Smooth muscle cell (in vitro differentiated cells): Measurements from ENCODE around the gene STAU1. TPM values are rescaled to one million over a fixed set of nuclear protein-coding genes. Genes with fewer than 3 reads are reported as not detected.
"Not testable (repeated sequence)": the region's sequence is repeated elsewhere in the genome, so short reads cannot be mapped to it uniquely, and the experiment has no call there.

Experiments
- DNase-seq: peaks from one replicate; lab custom pipeline; 2025; ENCODE audit not compliant: unreplicated experiment; lab: John Stamatoyannopoulos, UW
- H2AFZ ChIP-seq: fragments of 200-600 bp; sonication (generic); 2 replicates; pipeline ENCODE4 v1.6.0; 2016; ENCODE audit warnings: antibody characterized with exemption, low read depth, mild to moderate bottlenecking
- H3F3A ChIP-seq: fragments of 200-600 bp; sonication (generic); 2 replicates; pipeline ENCODE4 v1.6.0; 2017; ENCODE audit warnings: antibody characterized with exemption, low read depth
- H3K27ac ChIP-seq: fragments of 200-600 bp; sonication (generic); 2 replicates; pipeline ENCODE4 v1.5.1; 2016; ENCODE audit warnings: low read depth, mild to moderate bottlenecking
- H3K27me3 ChIP-seq: fragments of 200-600 bp; sonication (generic); 2 replicates; pipeline ENCODE4 v1.6.1; 2016; ENCODE audit warnings: low read depth, mild to moderate bottlenecking
- H3K36me3 ChIP-seq: fragments of 200-600 bp; sonication (generic); 2 replicates; pipeline ENCODE4 v1.5.1; 2016; ENCODE audit warnings: low read depth
- H3K4me1 ChIP-seq: fragments of 200-600 bp; sonication (generic); 2 replicates; pipeline ENCODE4 v1.5.1; 2016; ENCODE audit warnings: low read depth
- H3K4me2 ChIP-seq: fragments of 200-600 bp; sonication (generic); 2 replicates; pipeline ENCODE4 v1.6.0; 2016; ENCODE audit warnings: mild to moderate bottlenecking
- H3K4me3 ChIP-seq: fragments of 200-600 bp; sonication (generic); 2 replicates; pipeline ENCODE4 v1.5.1; 2016; ENCODE audit warnings: mild to moderate bottlenecking
- H3K79me2 ChIP-seq: fragments of 200-600 bp; sonication (generic); 2 replicates; pipeline ENCODE4 v1.6.0; 2016; ENCODE audit warnings: low read depth, mild to moderate bottlenecking
- H3K9ac ChIP-seq: fragments of 200-600 bp; sonication (generic); 2 replicates; pipeline ENCODE4 v1.6.0; 2016; ENCODE audit warnings: low read depth
- H3K9me3 ChIP-seq: fragments of 200-600 bp; sonication (generic); replicated peaks from 2 replicates; pipeline ENCODE4 v1.5.1; 2016; ENCODE audit warnings: low read depth
- H4K20me1 ChIP-seq: fragments of 200-600 bp; sonication (generic); 2 replicates; pipeline ENCODE4 v1.6.0; 2016; ENCODE audit warnings: low read depth
- CTCF ChIP-seq: fragments of 200-600 bp; sonication (generic); IDR thresholded peaks from 2 replicates; pipeline ENCODE4 v1.5.1; 2017; ENCODE audit warnings: borderline replicate concordance, mild to moderate bottlenecking, antibody characterized with exemption; ENCODE audit not compliant: insufficient read depth, poor library complexity, severe bottlenecking
- WGBS: methylation state at CpG from one replicate; pipeline ENCODE4 v1.1.7; 2016; ENCODE audit warnings: low lambda C conversion rate; 5-methylcytosine and 5-hydroxymethylcytosine counted together
- polyA plus RNA-seq: library from polyadenylated mRNA; unstranded; fragments of >200 nt; fragmentation: Nextera tagmentation; extraction: Ambion mirVana; gene quantifications from 2 replicates; pipeline ENCODE4 v1.2.1, GENCODE V29; 2016
- total RNA-seq: library from RNA; depleted of rRNA; stranded (reverse); fragments of >200 nt; gene quantifications from 2 replicates; pipeline ENCODE4 v1.2.3, GENCODE V29; 2014

STAU1 gene
- total and polyA plus RNA-seq, 2 experiments from 2014 or later: 42.2 to 45.1 TPM

DNA sequence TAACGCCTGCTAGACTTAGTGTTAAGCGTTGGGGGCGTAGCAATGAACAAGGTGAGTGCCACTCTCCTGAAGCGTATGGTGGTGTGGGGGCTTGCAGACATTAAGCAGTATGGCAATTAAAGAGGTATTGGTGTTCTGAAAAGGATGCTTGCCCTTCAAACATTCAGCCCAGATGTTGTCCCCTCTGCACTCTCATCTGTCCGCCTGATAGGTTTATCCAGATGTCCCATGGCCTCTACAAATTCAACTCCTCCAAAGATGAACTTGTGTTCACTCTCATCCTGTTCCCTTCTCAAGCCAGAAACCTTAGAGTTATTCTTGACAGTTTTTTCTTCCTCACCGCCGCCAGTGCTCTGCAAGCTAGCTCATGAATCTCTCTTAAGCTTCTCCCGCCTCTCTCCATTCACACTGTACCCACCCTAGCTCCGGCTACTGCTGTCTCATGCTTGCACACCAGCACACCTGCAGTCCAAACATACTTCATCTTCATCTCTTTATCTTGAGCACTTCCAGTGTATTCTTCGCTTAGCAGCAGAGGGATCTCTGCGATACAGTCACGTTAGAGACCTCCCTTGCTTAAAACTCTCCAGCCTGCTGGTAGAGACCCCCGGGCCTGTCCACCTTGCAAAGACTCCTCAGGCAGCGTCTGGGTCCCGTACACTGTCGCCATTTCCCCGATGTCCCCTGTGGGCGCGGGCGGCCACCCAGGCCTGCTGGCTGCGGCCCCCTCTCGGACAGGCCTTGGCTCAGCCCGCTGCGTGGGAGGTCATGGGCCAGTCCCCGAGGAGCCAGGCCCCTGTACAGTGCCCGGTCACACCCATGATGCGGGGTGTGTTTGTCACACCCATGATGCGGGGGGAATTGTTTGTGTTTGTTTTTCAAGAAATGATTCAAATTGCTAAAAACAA, 32.0 kb upstream of the STAU1 start:
- Histone ChIP-seq H3K4me1 (peaks cover 7% of the 10 kb centered on the region), H3K27ac (peak overlapping the region; percentile 71), H4K20me1 (peaks cover 4% of the 10 kb centered on the region), H3F3A (no peaks in the 10 kb centered on the region), H3K9me3 (no peaks in the 10 kb centered on the region), H3K27me3 (no peaks in the 10 kb centered on the region), H3K4me3 (peak overlapping the region; percentile 78), H3K4me2 (peak overlapping the region; percentile 95), H3K36me3 (peaks cover 18% of the 10 kb centered on the region), H3K79me2 (peaks cover 18% of the 10 kb centered on the region), H2AFZ (peak overlapping the region; percentile 90), H3K9ac (peak overlapping the region; percentile 89)
- DNase-seq: no peak
- TF ChIP-seq CTCF: no peak
- WGBS: 77% methylated on average over 28 of the region's 28 CpGs

DNA sequence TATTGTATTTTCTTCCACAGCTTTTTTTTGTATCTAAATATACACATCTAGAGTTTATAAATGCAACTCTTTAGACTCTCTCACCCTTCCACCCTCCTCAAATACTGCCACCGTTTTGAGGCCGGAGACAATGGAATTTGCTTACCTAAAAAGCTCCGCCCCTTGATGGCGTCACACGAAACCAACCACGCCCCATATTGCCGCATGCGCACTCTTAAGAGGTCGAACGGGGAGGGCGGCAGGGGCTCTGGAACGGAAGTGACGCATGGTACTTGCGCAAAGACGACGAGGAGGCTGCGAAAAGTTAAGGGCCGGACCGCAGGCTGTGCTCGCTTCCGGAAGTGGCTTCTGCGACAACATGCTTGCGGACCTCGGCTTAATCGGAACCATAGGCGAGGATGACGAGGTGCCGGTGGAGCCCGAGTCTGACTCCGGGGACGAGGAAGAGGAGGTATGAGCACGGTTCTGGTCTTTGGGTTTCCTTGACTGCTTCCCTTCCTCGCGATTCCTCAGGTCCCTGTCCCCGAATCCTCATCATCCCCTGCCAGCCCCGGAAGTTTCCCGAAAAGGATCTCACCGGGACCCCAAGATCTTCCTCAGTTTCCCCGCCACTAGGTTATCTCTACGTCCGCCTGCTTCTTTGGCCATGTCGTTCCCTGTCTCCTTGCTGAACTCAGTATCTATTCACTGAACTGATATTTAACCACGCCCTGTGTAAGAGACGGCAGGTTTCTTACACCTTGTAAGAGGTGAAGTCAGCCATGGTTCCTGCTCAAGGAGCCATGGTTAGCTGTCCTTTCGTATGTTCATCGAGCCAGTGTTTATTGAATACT, 31.2 kb upstream of the STAU1 start, which contains the start of gene DDX27:
TSS of gene DDX27 (plus strand) at position 326 of the 833 bp plus-strand sequence. CDS start at position 359, 33 bp downstream.
- Histone ChIP-seq H3K4me2 (peak within 1 kb of the TSS; percentile 95), H3K4me1 (peaks cover 7% of the 10 kb centered on the region), H3K9ac (peak within 1 kb of the TSS; percentile 89), H3K27me3 (no peaks in the 10 kb centered on the region), H3K36me3 (peaks cover 14% of the 10 kb centered on the region), H3K4me3 (peak within 1 kb of the TSS; percentile 78), H4K20me1 (peaks cover 4% of the 10 kb centered on the region), H3K27ac (peak within 1 kb of the TSS; percentile 71), H3K79me2 (peaks cover 18% of the 10 kb centered on the region), H3K9me3 (no peaks in the 10 kb centered on the region), H3F3A (no peaks in the 10 kb centered on the region), H2AFZ (peak within 1 kb of the TSS; percentile 90)
- WGBS: under 1% methylated on average over 46 of the region's 46 CpGs
- no peak for TF ChIP-seq CTCF
- peak; percentile 83 for DNase-seq

- H3K9me3 ChIP-seq, H3F3A ChIP-seq, DNase-seq, H4K20me1 ChIP-seq, H2AFZ ChIP-seq, H3K27me3 ChIP-seq, H3K4me1 ChIP-seq: not testable (repeated sequence)
- Histone ChIP-seq H3K4me3 (peak overlapping the region; percentile 78), H3K9ac (peak overlapping the region; percentile 71), H3K27ac (peak overlapping the region; percentile 71), H3K4me2 (peak overlapping the region; percentile 83), H3K36me3 (peaks cover 14% of the 10 kb centered on the region), H3K79me2 (peaks cover 18% of the 10 kb centered on the region)
- WGBS: 77% methylated on average over 10 of the region's 13 CpGs
These were observed 30.6 kb upstream of the STAU1 start for GRCh38 chr20:49218739-49219090.

DNA sequence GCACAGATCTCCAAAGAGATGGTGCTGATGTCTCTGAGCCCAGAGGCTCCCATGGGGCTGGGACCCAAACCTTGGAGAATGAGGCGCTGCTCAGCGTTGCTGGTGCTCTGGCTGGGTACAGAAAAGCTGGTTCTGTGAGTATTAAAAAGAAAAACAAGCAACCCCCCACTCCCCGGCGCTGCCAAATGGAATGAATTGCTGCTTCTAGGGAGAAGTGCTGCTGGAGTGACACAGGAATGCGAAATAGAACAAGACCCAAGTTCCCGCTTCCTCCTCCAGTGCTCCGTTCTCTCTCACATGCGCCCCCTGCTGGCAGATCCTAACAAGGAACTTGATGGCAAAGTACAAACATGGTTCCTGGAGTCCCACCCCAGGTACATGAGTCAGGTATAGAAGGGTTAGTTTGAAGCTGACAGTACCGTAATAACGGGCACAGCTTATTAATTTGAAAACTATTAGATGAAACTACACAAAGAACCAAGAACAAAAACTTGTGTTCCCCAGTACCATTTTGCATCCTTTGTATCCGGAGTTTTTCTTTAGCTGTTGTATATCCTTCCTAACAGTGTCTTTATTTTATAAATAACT, 29.0 kb upstream of the STAU1 start:
- DNase-seq: peak; percentile 81
- no peak overlapping the region for H3K4me3 ChIP-seq
- WGBS: 20% methylated on average over 11 of the region's 11 CpGs

More for the DNA sequence above, 29.0 kb upstream of the STAU1 start:
- no peak overlapping the region for H3K27ac ChIP-seq
- peaks cover 7% of the 10 kb centered on the region for H3K4me1 ChIP-seq
- H3K9ac ChIP-seq: no peak overlapping the region
- peak overlapping the region; percentile 50 for H2AFZ ChIP-seq
- H3K79me2 ChIP-seq: peaks cover 18% of the 10 kb centered on the region
- H3K36me3 ChIP-seq: peaks cover 5% of the 10 kb centered on the region
- H3K9me3 ChIP-seq: no peaks in the 10 kb centered on the region
- TF ChIP-seq CTCF: peak; percentile 87
- no peaks in the 10 kb centered on the region for H3K27me3 ChIP-seq
- peak overlapping the region; percentile 68 for H3K4me2 ChIP-seq
- H3F3A ChIP-seq: no peaks in the 10 kb centered on the region
- peaks cover 4% of the 10 kb centered on the region for H4K20me1 ChIP-seq
